GM18508 (cell line): ENCODE measurements around the gene RPS3.
"Not testable (repeated sequence)": the region's sequence is repeated elsewhere in the genome, so short reads cannot be mapped to it uniquely, and the experiment has no call there.

Experiments used
- ATAC-seq: cut with Tn5 transposase; IDR thresholded peaks from one replicate; pipeline ENCODE4 v1.9.1; 2021; ENCODE audit warnings: moderate number of reproducible peaks; ENCODE audit not compliant: insufficient read depth, unreplicated experiment

RPS3 gene

GRCh38 chr11:75409971-75410370 lies 10.7 kb downstream of the RPS3 start:
- not testable (repeated sequence) for ATAC-seq

- ATAC-seq: not testable (repeated sequence)
Measured at GRCh38 chr11:75413146-75413545, 13.8 kb downstream of the RPS3 start.

GRCh38 chr11:75413864-75414263 lies 14.5 kb downstream of the RPS3 start:
- no peak for ATAC-seq

DNA sequence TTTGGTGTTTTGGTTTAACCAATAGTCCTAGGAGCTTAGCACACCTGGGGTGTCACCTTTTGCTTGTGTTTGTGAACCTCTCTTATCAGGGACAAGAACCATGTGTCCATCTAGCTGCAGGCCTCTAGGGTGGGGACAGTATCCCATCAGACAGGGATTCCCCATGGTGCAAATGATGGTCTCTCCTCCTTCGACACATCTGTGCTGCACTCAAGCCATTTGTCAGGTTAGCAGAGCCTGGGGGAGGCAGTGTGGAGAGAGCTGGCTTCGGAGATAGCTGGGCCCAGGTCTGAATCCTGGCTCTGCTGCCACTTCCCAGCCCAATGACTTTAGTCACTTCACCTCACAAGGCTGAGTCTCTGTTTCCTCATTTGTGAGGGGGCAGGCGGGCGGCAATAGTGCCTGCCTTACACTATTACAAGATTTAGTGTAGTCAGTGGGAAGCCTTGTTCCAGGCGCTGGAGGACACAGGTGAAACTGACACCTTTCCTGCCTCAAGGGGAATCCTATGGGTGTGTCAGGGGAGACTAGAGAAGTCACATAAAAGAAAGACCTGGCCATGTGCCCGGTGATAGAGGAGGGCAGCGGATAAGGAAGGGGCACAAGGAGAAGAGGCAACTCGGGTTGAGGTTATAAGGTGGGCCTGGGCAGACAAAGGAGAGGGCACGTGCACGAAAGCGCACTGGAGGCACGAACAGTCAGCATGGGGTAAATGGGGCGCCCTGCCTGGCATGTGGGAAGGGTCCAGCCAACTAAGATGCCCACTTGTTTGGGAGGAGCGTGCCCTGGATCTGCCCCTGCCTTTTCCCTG lies 21.1 kb downstream of the RPS3 start:
- ATAC-seq: no peak

GRCh38 chr11:75421035-75421602 lies 21.8 kb downstream of the RPS3 start:
- no peak for ATAC-seq

GRCh38 chr11:75421902-75422247 lies 22.6 kb downstream of the RPS3 start:
- ATAC-seq: no peak

- ATAC-seq: no peak
Measured at GRCh38 chr11:75422248-75423231, 23.2 kb downstream of the RPS3 start.

DNA sequence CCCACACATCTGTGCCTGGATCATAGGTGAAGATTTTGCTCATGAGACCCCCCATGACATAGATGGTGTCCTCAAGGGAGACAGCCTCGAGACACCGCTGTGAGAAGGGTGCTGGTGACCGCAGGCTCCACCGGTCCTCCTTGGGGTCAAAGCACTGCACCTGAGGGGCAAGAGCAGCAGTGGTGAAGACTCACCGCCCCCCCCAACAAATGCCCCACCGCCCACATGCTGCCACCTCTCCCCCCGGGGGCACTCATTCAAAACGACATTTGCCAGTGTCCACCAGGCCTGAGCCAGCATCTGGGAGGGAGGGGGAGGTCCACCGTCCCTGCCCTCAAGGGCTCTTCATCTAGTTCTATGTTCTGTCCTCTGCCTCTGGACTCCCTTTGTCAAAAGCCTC lies 24.4 kb downstream of the RPS3 start:
- no peak for ATAC-seq

- no peak for ATAC-seq
Measured at GRCh38 chr11:75424396-75424795, 25.1 kb downstream of the RPS3 start.

- no peak for ATAC-seq
Measured at GRCh38 chr11:75425422-75425821, 26.1 kb downstream of the RPS3 start.

DNA sequence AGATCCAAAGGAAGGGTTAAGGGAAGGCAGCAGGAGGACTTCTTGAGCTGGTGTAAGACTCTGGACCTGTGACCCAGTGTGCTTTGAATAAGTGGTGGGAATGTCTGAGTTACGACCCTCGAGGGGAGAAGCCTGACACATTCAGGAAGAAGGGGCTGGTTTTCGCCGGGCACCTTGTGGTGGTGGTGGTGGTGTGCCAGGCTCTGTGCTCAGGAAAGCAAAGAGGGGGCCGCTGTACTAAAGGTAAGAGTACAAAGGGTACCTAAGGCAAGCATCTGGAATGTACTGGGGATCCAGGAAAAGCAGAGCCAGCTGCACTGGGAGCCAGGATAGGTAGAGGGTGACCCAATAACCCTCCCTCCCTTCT lies 27.4 kb downstream of the RPS3 start:
- ATAC-seq: no peak

- no peak for ATAC-seq
Measured at GRCh38 chr11:75427181-75427580, 27.9 kb downstream of the RPS3 start.

- ATAC-seq: no peak
Measured at GRCh38 chr11:75428281-75428724, 29.0 kb downstream of the RPS3 start.

- ATAC-seq: no peak
Measured at GRCh38 chr11:75428989-75429640, 29.8 kb downstream of the RPS3 start.

DNA sequence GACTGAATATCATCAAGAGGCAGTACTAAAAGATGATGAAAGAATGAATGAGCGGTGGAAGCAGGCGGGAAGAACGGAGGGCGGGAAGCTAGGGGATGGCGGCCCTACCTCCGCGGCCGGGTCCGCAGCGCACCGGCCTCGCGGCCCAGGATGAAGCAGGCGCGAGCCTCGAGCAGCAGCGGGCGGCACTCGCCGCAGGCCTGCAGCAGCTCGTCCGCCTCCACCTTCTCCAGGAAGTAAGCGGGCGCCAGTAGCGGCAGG lies 30.3 kb downstream of the RPS3 start:
- ATAC-seq: no peak

GRCh38 chr11:75429902-75430713 lies 30.8 kb downstream of the RPS3 start:
- ATAC-seq: no peak

GRCh38 chr11:75430714-75431532 lies 31.6 kb downstream of the RPS3 start:
- ATAC-seq: no peak

GRCh38 chr11:75431533-75432525 lies 32.5 kb downstream of the RPS3 start:
- ATAC-seq: no peak
